Measurements from ENCODE around the gene TMA7.
"Not testable (repeated sequence)": the region's sequence is repeated elsewhere in the genome, so short reads cannot be mapped to it uniquely, and the experiment has no call there.

TMA7 gene

DNA sequence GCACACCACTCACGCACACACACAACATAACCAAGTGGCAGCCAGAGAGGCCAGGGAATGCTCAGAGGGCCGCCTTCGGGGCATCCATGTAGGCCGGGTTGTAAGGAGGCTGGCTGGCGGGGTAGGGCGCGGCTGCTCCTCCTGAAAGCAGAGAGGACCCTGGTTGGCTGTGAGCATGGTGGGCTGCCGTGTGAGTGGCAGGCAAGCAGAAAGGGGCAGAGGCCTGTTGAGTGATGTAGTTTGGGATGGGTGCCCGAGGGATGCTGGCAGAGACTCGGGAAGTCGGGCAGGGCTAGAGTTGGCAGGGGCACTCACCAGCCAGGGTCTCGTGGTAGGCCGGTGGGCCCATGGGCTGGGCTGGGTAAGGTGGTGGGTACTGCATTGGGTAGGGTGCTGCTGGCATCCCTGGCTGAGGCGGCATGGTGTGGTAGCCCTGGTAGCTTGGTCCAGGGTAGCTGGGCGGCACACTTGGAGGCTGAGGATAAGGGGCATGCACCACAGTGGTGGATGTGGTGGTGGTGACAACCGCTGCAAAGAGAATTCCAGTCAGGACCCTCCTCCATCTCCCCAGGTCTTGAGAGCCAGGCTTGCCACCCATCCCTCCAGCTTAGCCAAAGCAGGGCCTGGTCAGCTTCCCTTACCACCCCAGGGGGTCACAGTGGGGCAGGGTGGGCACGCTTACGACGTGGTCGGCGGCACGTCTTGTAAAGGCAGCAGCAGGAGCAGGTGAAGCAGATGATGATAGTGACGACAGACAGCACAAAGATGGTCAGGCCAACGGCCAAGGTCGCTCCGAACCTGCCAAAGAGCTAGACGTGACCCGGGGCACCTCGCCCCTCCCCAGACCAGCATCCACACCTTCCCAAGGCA lies 29.2 kb downstream of the TMA7 start:
- no peak for DNase-seq

DNA sequence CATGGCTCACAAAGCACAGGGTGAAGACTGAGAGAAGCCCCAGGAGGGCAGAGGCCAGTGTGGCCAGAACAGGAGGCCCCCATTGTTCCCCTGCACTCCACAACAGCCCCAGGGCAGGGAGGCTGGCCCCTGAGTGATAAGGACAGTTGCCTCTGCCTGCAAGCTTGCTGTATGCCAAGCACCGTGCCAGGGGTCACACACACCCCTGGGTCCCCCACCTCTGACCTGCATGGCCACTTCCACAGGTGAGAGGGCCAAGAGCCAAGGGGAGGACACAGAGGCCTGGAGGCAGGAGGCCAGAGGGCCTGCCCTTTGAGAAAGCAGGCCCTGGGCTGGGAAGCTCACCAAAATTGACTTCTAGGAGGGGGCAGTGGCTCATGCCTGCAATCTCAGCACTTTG lies 30.2 kb downstream of the TMA7 start:
- DNase-seq = no peak

GRCh38 chr3:48472673-48472922 lies 32.5 kb downstream of the TMA7 start:
- DNase-seq = no peak

DNA sequence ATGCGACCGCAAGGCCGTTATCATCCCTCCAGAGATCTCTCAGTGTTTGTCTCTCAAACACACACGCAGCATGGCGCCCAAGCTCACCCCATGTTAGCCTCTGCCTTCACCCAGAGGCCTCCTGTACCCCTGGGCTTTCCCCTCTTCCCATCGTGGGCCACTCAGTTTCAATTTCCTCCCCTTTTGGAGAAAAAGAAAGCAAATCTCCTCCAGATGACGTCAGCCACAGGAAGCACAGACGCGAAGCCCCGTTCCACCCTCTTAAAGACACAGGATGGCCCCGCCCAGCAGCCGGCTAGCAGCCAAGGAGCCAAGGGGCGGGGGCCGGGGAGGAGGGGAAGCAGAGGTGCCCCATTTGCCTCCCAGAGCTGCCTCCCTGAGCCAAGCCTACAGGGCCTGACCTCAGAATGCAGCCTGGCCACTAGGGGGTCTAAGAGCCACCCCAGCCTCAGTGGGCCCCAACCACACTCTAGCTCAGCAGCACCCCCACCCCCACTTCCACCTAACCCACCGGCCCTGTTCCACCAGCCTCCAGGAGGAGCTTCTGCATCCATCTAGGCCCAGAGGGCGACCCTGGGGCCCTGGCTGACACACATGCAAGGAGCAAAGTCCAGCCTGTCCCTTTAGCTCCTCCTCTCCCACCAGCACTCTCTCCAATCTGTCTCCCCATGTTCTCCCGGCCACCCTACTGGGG lies 33.0 kb downstream of the TMA7 start:
- peak; percentile 94 for DNase-seq

- DNase-seq = no peak
Measured at GRCh38 chr3:48473617-48473952, 33.5 kb downstream of the TMA7 start.

DNA sequence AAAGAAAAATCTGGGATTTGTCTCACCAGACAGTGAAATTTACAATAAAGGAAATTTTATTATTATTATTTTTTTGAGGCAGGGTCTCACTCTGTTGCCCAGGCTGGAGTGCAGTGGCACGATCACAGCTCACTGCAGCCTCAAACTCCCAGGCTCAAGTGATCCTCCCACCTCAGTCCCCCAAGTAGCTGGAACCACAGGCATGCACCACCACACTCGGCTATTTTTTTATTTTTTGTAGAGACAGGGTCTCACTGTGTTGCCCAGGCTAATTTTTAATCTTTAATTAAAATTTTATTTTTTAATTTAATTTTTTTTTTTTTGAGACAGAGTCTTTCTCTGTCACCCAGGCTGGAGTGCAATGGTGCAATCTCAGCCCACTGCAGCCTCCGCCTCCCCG lies 34.0 kb downstream of the TMA7 start:
- DNase-seq = not testable (repeated sequence)

DNA sequence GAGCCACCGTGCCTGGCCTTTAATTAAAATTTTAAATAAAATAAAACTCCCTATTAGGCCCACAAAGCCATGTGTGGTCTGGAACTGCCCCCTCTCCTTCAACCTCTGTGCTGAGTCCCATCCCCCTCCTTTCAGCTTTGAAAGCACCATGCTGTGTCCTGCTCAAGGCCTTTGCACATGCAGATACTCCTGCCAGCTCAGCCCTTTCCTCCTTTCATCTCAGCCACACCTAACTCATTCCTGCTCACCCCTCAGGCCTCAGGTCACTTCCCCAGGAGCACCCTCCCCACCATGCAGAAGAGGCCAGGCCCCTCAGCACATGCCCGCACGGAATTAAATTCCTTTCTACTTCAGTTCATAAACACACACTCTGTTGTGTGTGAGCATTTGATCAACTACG lies 34.6 kb downstream of the TMA7 start:
- no peak for DNase-seq

DNA sequence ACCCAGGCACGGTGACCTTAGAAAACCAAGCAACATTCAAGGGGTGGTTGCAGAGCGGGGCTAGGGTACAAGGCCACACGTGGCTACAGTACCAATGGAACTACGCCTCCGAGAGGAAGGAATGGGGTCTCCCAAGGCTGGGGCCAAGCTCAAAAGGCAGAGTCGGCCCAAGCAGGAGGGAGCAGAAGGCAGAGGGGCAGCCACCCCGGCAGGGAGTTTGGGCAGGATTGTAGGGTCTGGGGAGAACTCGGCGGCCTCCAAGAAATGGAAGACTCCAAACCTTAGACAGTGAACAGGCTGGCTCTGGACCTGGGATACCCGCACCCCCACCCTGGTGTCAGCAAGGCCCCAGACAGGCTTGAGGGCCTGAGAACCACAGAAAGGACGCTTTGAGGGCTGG lies 35.1 kb downstream of the TMA7 start:
- no peak for DNase-seq

DNA sequence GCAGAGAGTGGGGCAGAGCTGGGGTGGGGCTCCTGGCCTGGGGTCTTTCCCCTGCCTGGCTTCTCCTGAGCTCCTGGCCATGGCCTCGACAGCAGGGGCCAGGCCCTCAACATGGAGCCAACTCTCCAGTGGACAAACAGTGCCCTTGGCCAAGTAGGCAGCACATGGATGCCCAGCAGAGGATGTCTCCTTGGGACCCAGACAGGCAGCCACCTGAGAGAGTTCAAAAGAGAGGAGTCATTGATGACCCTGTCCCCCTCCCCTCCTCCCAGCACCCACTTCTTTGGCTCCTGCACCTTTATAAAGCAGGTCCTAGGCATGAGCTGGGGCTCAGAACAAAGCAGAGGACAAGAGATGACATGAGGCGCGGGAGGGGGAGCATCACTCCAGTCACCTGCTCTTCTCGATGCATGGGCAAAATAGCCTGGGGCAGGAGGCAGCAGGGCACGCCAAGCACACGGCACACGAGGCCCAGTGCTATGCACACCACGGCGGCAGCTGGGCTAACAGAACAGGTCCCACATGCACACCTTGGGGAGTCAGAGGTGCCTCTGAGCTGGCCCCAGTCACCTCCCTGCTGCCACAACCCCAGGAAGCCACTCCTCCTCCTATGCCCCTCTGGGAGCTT lies 36.5 kb downstream of the TMA7 start:
- DNase-seq = no peak

GRCh38 chr3:48477959-48478520 lies 38.0 kb downstream of the TMA7 start:
- no peak for DNase-seq

DNA sequence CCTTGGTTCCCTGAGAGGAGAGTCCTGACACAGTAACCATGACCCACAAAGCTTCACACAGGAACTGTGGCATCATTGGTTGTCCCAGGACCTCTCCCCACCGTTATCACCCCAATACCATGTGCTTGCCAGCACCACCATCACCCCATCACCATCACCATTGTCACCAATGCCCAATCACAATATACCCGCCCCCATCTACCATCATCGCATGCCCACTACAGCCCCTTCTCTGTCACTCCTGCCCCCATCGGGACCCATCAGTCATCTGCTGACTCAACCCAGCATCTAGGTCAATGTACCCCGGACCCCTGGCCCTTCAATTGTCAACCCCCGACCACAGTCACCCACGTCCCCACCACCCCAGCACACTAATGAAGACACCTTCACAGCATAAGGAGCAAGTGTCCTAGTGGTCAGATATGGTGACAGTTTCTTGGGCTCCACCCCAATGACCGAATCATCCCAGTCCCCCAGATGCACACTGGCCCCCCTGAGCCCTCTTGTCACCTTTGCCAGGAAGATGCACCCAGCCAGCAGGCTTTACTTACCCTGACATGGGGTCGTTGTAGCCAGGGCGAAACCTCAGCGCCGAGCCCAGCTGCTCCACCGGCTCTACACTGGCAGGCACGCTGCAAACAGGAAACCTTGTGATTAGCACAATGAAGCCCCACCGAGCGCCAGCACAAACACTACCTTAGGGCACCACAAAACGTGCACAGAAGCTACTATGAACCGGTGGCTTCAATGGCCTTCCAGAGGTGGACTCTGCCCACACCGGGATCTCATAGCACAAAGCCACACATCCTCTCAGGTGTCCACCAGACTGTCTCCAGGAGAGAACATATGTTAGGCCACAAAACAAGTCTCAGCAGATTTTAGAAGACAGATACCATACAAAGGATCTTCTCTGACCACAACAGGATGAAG lies 38.8 kb downstream of the TMA7 start:
- peak; percentile 43 for DNase-seq

GRCh38 chr3:48480891-48481290 lies 40.8 kb downstream of the TMA7 start:
- DNase-seq = not testable (repeated sequence)

DNA sequence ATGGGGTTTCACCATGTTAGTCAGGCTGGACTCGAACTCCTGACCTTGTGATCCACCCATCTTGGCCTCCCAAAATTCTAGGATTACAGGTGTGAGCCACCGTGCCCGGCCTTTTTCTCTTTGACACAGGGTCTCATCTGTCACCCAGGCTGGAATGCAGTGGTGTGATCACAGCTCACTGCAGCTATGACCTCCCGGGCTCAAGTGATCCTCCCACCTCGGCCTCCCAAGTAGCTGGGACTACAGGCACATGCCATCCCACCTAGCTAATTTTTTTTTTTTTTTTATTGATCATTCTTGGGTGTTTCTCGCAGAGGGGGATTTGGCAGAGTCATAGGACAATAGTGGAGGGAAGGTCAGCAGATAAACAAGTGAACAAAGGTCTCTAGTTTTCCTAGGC lies 42.8 kb downstream of the TMA7 start:
- DNase-seq = not testable (repeated sequence)

GRCh38 chr3:48486952-48487351 lies 46.9 kb downstream of the TMA7 start:
- no peak for DNase-seq

- no peak for DNase-seq
Measured at GRCh38 chr3:48492461-48493202, 52.6 kb downstream of the TMA7 start.

GRCh38 chr3:48493203-48493501 lies 53.1 kb downstream of the TMA7 start:
- no peak for DNase-seq
